Endothelial cell (in vitro differentiated cells): ENCODE results near the gene CYP1A2. TPM values are rescaled to one million over a fixed set of nuclear protein-coding genes. Genes with fewer than 3 reads are reported as not detected.

ENCODE experiments used
- DNase-seq: peaks from one replicate; pipeline ENCODE4 v3.0.0; 2021; ENCODE audit warnings: low spot score
- H3K27ac Mint-ChIP-seq: one replicate; pipeline ENCODE4 v1.8.0; 2021; ENCODE audit warnings: mixed read lengths, inconsistent platforms; ENCODE audit not compliant: unreplicated experiment
- H3K27me3 Mint-ChIP-seq: one replicate; pipeline ENCODE4 v1.8.0; 2021; ENCODE audit warnings: mild to moderate bottlenecking, moderate library complexity, mixed read lengths, inconsistent platforms; ENCODE audit not compliant: unreplicated experiment
- H3K36me3 Mint-ChIP-seq: one replicate; pipeline ENCODE4 v1.8.0; 2021; ENCODE audit warnings: mild to moderate bottlenecking, low read depth, mixed read lengths, inconsistent platforms; ENCODE audit not compliant: unreplicated experiment
- H3K4me1 Mint-ChIP-seq: one replicate; pipeline ENCODE4 v1.8.0; 2021; ENCODE audit warnings: mild to moderate bottlenecking, mixed read lengths, inconsistent platforms; ENCODE audit not compliant: unreplicated experiment
- H3K4me3 Mint-ChIP-seq: one replicate; pipeline ENCODE4 v1.8.0; 2021; ENCODE audit warnings: mild to moderate bottlenecking, mixed read lengths, inconsistent platforms; ENCODE audit not compliant: unreplicated experiment
- H3K9me3 Mint-ChIP-seq: one replicate; pipeline ENCODE4 v1.8.0; 2021; ENCODE audit warnings: mixed read lengths, inconsistent platforms; ENCODE audit not compliant: unreplicated experiment
- CTCF ChIP-seq: fragments of 200-600 bp; sonication (generic); IDR thresholded peaks from one replicate; pipeline ENCODE4 v1.5.0; 2021; ENCODE audit warnings: antibody characterized with exemption; ENCODE audit not compliant: unreplicated experiment
- total RNA-seq: library from RNA; stranded (reverse); fragmentation: NEBNext Ultra II Directional; extraction: Animal tissue kit (Norgen Biotek cat#: 25700); gene quantifications from one replicate; pipeline ENCODE4 v1.2.1, GENCODE V29; 2021; ENCODE audit not compliant: unreplicated experiment

CYP1A2 gene
- total RNA-seq, 1 donor from 2014 or later, result not detected

- Mint-ChIP-seq H3K9me3 (no peaks in the 10 kb centered on the region), H3K4me3 (no peak overlapping the region), H3K27ac (no peak overlapping the region), H3K36me3 (no peaks in the 10 kb centered on the region), H3K4me1 (peaks cover 9% of the 10 kb centered on the region), H3K27me3 (peaks cover 5% of the 10 kb centered on the region)
- TF ChIP-seq CTCF, result no peak
- DNase-seq, result no peak
These were observed 20.9 kb downstream of the CYP1A2 start for GRCh38 chr15:74769463-74770025.

- Mint-ChIP-seq H3K36me3 (no peaks in the 10 kb centered on the region), H3K4me3 (no peak overlapping the region), H3K27me3 (peaks cover 5% of the 10 kb centered on the region), H3K27ac (no peak overlapping the region), H3K9me3 (no peaks in the 10 kb centered on the region), H3K4me1 (peaks cover 10% of the 10 kb centered on the region)
- no peak for TF ChIP-seq CTCF
- no peak for DNase-seq
These were observed 21.7 kb downstream of the CYP1A2 start for GRCh38 chr15:74770211-74770903.

GRCh38 chr15:74773329-74773728 lies 24.7 kb downstream of the CYP1A2 start:
- TF ChIP-seq CTCF, result no peak
- no peak for DNase-seq
- peaks cover 37% of the 10 kb centered on the region for H3K4me1 Mint-ChIP-seq
- H3K27me3 Mint-ChIP-seq, result peaks cover 1% of the 10 kb centered on the region
- H3K36me3 Mint-ChIP-seq, result no peaks in the 10 kb centered on the region
- no peak overlapping the region for H3K27ac Mint-ChIP-seq
- H3K4me3 Mint-ChIP-seq, result no peak overlapping the region
- H3K9me3 Mint-ChIP-seq, result no peaks in the 10 kb centered on the region

GRCh38 chr15:74773731-74774252 lies 25.1 kb downstream of the CYP1A2 start:
- TF ChIP-seq CTCF, result no peak
- Mint-ChIP-seq H3K36me3 (no peaks in the 10 kb centered on the region), H3K4me1 (peaks cover 38% of the 10 kb centered on the region), H3K4me3 (no peak overlapping the region), H3K9me3 (no peaks in the 10 kb centered on the region), H3K27me3 (peaks cover 1% of the 10 kb centered on the region), H3K27ac (no peak overlapping the region)
- no peak for DNase-seq

GRCh38 chr15:74775132-74775562 lies 26.5 kb downstream of the CYP1A2 start:
- Mint-ChIP-seq H3K4me1 (peaks cover 45% of the 10 kb centered on the region), H3K27ac (no peak overlapping the region), H3K9me3 (no peaks in the 10 kb centered on the region), H3K36me3 (no peaks in the 10 kb centered on the region), H3K4me3 (no peak overlapping the region), H3K27me3 (peaks cover 1% of the 10 kb centered on the region)
- no peak for DNase-seq
- TF ChIP-seq CTCF, result no peak
